Measurements from ENCODE around the gene LRIG2.

The LRIG2 gene

DNA sequence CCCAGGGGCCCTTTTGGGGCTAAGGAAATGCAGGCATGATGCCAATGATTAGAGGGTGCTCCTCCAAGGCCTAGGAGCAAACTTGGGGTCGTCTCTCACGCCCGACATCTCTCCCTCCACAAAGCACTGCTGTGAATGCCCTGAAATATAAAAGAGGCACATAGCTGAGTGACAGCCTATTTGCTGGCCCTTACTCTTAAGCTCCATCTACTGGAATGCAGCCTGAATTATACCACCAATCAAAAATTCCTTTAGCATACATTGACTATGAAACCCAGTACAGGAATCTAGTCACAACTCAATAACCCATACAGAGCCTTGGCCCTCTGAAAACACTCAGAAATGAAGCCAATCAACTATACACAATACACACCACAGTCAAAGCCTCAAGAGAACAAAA lies 105.5 kb downstream of the LRIG2 start:
- DNase-seq: no peak
